ENCODE results near the gene CRABP1.

GRCh38 chr15:78390826-78391225, 50.7 kb downstream of the CRABP1 start:
- TF ChIP-seq CTCF (IDR thresholded peaks at IDR 0.05; ENCODE audit: insufficient read depth, low read depth, low read length): no peak
- no peak for TF ChIP-seq EZH2 (IDR thresholded peaks at IDR 0.05; ENCODE audit: insufficient read depth, low read length)
